Cerebellar cortex (tissue), 1 donor: ENCODE data around the gene PABPN1L.

Experiments
- DNase-seq: peaks from one replicate; pipeline ENCODE4 v3.0.0-alpha.2; 2015; ENCODE audit warnings: low spot score

Gene PABPN1L

GRCh38 chr16:88866151-88866920, at the start of gene PABPN1L:
TSS of gene PABPN1L (minus strand) at chr16:88866660. CDS start at chr16:88866606, 54 bp downstream.
- no peak for DNase-seq

DNA sequence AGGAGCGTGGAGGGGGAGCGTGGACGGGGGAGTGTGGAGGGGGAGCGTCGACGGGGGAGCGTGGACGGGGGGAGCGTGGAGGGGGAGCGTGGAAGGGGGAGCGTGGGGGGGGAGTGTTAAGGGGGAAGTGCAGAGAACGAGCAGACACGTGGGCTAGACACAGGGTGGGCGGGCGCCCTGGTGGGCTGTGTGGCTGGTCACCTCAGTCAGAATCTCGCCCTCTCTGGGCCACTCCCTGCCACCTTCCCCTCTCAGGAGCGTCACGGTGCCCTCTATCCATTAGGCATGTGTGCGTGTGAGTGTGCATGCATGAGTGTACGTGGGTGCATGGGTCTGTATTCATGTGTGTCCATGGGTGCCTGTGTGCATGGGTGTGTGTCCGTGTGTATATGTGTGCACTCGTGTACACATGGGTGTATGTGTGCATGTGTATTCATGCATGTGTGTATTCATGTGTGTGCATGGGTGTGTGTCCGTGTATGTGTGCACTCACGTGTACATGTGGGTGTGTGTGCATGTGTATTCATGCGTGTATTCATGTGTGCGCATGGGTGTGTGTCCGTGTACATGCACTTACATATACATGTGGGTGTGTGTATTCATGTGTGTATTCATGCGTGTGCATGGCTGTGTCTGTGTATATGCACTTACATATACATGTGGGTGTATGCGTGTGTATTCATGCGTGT, 49.3 kb upstream of the PABPN1L start:
- no peak for DNase-seq

GRCh38 chr16:88914750-88915368, 48.4 kb upstream of the PABPN1L start:
- no peak for DNase-seq

- no peak for DNase-seq
These were observed 47.4 kb upstream of the PABPN1L start for GRCh38 chr16:88913870-88914269.

DNA sequence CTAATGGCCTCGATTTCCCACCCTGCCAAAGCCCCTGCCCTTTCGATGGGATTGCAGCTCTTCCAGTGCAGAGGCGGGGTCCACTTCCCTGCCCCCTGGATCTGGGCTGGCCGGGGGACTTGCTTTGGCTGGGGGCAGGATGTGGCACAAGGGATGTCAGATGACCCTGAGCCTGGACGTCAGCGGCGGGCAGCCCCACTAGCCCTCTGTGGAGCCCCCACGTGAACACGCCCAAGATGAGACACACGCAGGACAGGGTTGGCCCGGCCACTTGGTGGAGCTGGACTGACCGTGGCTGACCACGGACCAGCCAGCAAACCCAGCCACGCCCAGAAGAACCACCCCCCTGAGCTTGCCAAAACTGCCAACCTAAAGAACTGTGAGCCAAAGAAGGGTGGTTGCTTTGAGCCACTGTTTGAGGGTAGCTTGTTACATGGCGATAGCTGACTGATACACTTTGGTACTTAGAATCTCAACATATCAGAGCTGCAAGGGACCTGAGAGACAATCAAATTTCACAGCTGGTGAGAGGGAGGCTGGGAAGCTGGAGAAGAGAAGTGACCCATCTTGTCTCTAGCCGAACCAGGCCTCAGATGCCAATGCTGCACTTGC, 46.6 kb upstream of the PABPN1L start:
- DNase-seq, result no peak

DNA sequence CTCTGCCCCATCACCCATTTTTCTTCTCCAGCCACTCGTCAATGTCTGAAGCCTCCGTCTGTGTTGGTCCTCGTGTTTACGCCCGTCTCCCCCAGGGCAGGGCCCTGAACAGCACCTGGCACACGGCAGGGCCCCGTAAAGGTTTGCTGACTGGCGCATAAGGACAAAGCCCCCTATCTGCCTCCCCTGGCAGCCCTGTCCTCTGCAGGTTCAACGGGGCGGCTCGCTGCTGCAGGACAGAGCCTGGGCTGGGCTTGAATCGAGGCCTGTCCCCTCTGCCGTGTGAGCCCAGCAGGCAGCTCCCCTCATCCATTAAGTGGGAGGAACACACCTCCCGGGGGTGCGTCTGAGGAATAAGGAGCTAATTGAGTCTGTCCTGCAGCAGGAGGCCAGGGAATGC, 46.1 kb upstream of the PABPN1L start:
- DNase-seq, result no peak

DNA sequence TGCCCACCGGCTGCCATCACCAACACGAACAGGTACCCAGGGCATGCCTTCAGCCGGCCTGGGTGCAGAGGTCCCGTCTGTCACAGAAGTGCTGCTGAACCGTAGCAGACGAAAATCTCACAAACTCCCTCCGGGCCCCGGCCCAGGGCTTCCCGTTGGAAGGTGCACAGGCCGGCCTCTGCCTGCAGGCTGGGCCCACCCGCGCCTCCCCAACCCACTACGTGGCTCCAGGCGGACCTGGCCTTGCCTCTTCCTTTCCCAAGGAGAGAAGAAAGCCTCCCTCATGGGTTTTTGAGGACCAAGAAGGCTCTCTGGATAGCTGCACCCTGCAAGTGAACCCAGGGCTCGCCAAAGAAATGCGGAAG, 45.5 kb upstream of the PABPN1L start:
- no peak for DNase-seq

- no peak for DNase-seq
These were observed 44.9 kb upstream of the PABPN1L start for GRCh38 chr16:88911136-88911945.

DNA sequence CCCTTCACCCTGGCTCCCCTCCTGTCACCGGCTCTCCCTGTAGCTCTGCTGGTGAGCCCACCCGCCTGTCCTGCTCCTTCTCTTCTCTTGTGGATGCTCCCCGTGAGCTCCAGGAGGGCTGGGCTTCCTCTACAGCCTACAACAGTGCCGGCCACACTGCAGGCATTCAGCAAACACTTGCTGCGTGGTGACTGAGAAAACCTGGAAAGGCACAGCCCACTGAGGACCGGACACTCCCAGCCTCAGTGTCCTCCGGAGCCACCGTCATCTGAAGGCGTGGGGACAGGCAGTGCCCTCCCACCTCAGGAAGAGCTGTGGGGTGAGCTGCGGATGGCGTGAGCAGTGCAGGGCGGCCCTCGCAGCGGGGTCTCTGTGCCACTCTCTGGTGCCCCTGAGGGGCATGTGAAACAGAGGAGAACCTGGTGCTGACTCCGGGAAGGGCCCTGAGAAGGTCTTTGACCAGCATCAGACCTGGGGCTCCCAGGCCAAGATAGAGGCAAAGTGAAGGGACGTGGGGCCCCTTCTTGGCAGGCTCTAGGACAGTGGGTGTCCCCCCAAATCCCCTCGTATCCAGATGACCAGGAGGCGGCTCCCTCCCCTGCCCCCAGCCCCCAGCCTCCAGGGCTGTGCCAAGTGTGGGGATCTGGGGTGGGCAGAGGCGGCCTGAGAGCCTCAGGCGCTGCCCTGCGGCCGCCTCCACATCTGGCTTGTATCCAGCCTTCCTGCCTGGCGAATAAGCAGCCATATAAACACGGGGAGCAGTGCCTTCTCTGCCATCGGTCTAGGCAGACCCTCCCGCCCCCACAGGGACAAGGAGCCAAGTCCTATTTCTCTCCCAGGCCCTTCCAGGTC, 44.0 kb upstream of the PABPN1L start:
- DNase-seq, result no peak

DNA sequence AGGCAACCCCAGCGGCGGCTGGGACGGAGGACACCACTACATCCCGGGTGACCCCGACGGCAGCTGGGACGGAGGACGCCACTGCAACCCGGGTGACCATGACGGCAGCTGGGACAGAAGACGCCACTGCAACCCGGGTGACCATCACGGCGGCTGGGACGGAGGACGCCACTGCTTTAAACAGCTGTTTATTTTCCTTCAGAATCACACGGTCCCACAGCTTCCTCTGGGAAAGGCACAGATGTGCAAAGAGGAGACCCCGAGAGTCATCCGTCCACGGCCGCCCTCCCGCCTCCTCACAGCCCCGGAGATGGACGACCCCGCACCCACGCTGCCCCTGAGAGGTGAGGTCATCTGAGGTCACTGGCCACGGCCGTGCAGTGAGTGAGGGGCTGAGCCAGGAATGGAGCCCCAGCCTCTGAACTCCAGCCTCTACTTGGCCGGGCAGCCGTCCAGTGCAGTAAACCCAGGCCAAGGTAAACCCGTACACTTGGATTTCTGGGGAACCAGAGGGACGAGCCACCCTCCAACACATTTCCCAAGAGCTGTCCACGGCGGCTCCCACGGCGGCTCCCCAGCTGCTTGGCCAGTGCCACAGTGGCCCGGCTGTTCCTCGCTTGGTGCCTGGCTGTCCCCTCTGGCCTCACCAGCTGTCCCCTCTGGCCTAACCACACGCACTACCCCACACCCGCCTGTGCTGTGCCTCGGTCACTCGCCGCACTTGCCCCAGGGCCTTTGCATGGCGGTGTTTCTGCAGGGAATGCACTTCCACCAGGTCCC, 43.2 kb upstream of the PABPN1L start:
- no peak for DNase-seq

DNA sequence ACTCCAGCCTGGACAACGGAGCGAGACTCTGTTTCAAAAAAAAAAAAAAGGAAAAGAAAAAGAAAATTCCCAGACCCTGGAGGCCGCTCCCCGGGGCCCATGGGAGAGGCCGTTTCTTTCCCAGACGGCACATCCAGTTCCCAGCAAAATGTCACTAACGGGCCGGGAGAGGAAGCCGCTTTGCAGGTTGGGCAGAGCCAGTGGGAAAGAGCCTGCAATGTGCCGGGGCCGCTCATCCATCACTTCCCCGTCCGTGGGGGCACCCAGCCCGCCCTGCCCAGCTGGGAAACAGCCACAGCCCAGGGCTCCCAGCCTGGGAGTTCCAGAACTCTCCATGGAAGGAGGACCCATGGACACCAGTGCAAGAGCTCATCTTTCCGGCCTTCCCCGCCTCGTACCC, 41.8 kb upstream of the PABPN1L start:
- no peak for DNase-seq

GRCh38 chr16:88907768-88908167, 41.3 kb upstream of the PABPN1L start:
- DNase-seq, result no peak

DNA sequence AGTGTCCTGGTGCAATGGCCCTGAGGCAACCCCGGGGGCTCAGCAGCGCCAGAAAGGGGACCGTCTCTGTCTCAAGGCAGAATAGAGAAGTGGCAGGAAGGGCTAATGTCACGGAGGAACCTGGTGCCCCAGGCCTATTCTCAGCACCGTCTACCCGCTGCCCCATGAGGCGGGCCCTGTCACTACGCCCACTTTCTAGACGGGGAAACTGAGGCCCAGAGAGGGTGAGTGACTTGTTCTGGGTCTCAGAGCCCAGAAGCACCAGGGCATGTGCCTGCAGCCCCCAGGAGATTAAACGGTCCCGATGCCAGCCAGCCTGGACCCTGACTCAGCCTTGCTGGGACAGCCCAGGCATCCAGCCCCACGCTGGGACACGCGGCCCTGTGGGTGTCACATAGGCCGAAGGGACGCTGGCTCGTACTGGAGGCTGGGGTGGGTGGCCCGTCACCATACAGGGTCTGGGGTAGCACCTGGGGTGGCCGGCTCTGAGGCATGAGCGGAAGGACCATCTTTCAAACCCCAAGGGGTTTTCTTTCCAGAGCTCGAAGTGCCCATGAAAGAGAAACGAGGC, 40.2 kb upstream of the PABPN1L start:
- no peak for DNase-seq

GRCh38 chr16:88906020-88906419, 39.6 kb upstream of the PABPN1L start:
- DNase-seq, result no peak

GRCh38 chr16:88905563-88905962, 39.1 kb upstream of the PABPN1L start:
- no peak for DNase-seq

DNA sequence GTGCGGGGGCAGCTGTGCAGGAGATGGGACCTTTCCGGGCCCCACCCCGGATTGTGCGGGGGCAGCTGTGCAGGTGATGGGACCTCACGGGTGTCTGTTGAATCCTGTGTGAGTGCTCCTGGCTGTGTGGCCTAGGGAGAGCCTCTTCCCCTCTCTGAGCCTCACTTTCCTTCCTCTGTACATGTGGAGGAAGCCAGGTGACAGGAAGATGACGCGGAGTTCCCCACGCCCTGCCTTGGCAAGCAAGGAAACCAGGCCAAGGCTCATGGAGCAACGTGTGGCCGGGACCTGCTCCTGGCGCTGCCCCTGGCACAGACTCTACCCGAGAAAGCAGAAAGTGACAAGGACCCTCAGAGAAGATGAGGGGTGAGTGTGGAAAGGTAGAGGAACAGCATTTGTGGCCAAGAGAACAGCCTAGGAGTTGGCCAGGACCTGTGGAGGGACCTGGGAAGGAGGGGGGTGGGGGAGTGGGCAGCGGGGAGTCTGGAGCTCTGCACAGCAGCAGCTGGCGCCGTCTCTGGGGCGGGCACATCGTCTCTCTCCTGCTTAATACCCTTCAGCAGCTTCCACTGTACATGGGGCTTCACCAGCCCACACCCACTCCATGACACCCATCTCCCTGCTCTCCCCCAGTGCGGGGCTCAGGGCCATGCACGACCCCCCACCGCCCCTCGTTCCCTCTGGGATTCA, 38.4 kb upstream of the PABPN1L start:
- DNase-seq, result no peak

- no peak for DNase-seq
These were observed 36.8 kb upstream of the PABPN1L start for GRCh38 chr16:88903267-88903666.

GRCh38 chr16:88902744-88903143, 36.3 kb upstream of the PABPN1L start:
- DNase-seq, result no peak

GRCh38 chr16:88901718-88902337, 35.4 kb upstream of the PABPN1L start:
- no peak for DNase-seq
